H1 (cell line): ENCODE measurements around the gene FASLG. TPM values are rescaled to one million over a fixed set of nuclear protein-coding genes. Genes with fewer than 3 reads are reported as not detected.

Source experiments
- CTCF ChIA-PET: fragments of 300-600 bp; sonication (Branson Sonifier 250); formaldehyde crosslinking; loops from one replicate; lab custom pipeline; 2021; ENCODE audit not compliant: partially characterized antibody; lab: Charles Lee
- POLR2A ChIA-PET: fragments of 300-600 bp; sonication (Branson Sonifier 250); formaldehyde crosslinking; loops from one replicate; lab custom pipeline; 2021; ENCODE audit warnings: inconsistent platforms; ENCODE audit not compliant: partially characterized antibody; lab: Charles Lee
- DNase-seq, 2 experiments: peaks; one replicate each; pipeline versions ENCODE4 v3.0.0 to v3.0.0-alpha.2; 2010 to 2022; ENCODE audit warnings: low spot score in 2 of 2, low read depth in 1 of 2, mixed read lengths in 1 of 2
- FAIRE-seq: peaks from 2 replicates; lab custom pipeline; 2011; peaks lifted over from hg19 to GRCh38; lab: Jason Lieb, UNC
- H2AFZ ChIP-seq: 2 replicates; pipeline ENCODE4 v1.8.1; 2012; ENCODE audit warnings: low read length, inconsistent platforms
- H2AK5ac ChIP-seq: 2 replicates; pipeline ENCODE4 v1.6.1; 2013; ENCODE audit warnings: low read depth, low read length
- H2BK120ac ChIP-seq: replicated peaks from 2 replicates; pipeline ENCODE3; 2013; ENCODE audit warnings: low read depth, low read length, inconsistent platforms
- H2BK12ac ChIP-seq: 2 replicates; pipeline ENCODE4 v1.6.1; 2013; ENCODE audit warnings: low read depth, low read length
- H2BK15ac ChIP-seq: 2 replicates; pipeline ENCODE4 v1.6.1; 2013; ENCODE audit warnings: low read length
- H2BK20ac ChIP-seq: 2 replicates; pipeline ENCODE4 v1.6.1; 2013; ENCODE audit warnings: low read length
- H2BK5ac ChIP-seq: 2 replicates; pipeline ENCODE4 v1.6.1; 2013; ENCODE audit warnings: low read depth, low read length
- H3K14ac ChIP-seq: 2 replicates; pipeline ENCODE4 v1.6.1; 2013; ENCODE audit warnings: inconsistent platforms; ENCODE audit not compliant: insufficient read length
- H3K18ac ChIP-seq: 2 replicates; pipeline ENCODE4 v1.6.1; 2013; ENCODE audit warnings: low read length; ENCODE audit errors: extremely low read depth
- H3K23ac ChIP-seq: 2 replicates; pipeline ENCODE4 v1.6.1; 2013; ENCODE audit warnings: inconsistent platforms; ENCODE audit not compliant: insufficient read length
- H3K23me2 ChIP-seq: 2 replicates; pipeline ENCODE4 v1.6.1; 2013; ENCODE audit warnings: low read depth, low read length
- H3K27ac ChIP-seq: 2 replicates; pipeline ENCODE4 v1.6.1; 2011; ENCODE audit warnings: low read depth, low read length, inconsistent platforms
- H3K27me3 ChIP-seq, 4 experiments: replicated peaks in 1 of 4; 1 replicate in 1 of 4; 2 replicates in 3 of 4; pipeline versions ENCODE4 v1.6.1 to v1.8.1; 2011 to 2013; ENCODE audit warnings: low read length in 3 of 4, mild to moderate bottlenecking in 3 of 4, inconsistent platforms in 2 of 4, mixed read lengths in 2 of 4, moderate library complexity in 1 of 4; ENCODE audit not compliant: control insufficient read depth in 3 of 4, insufficient read depth in 3 of 4; ENCODE audit errors: extremely low read depth in 1 of 4
- H3K36me3 ChIP-seq, 4 experiments: 2 replicates each; pipeline versions ENCODE4 v1.6.1 to v1.8.1; 2011 to 2013; ENCODE audit warnings: mild to moderate bottlenecking in 4 of 4, low read length in 3 of 4, moderate library complexity in 2 of 4, control low read depth in 1 of 4, inconsistent platforms in 1 of 4; ENCODE audit not compliant: insufficient read depth in 4 of 4, control insufficient read depth in 2 of 4
- H3K4ac ChIP-seq: replicated peaks from 2 replicates; pipeline ENCODE3; 2013; ENCODE audit warnings: low read length, low read depth, mixed read lengths, inconsistent platforms; ENCODE audit not compliant: insufficient read length
- H3K4me1 ChIP-seq, 4 experiments: replicated peaks in 1 of 4; 1 replicate in 1 of 4; 2 replicates in 3 of 4; pipeline versions ENCODE4 v1.6.1 to v1.8.1; 2011 to 2013; ENCODE audit warnings: low read length in 3 of 4, inconsistent platforms in 2 of 4, mixed read lengths in 1 of 4; ENCODE audit not compliant: insufficient read depth in 4 of 4, control insufficient read depth in 3 of 4
- H3K4me2 ChIP-seq, 2 experiments: 2 replicates each; pipeline versions ENCODE4 v1.6.1 to v1.8.1; 2011 to 2013; ENCODE audit warnings: low read depth in 2 of 2, low read length in 2 of 2, control low read depth in 1 of 2, inconsistent platforms in 1 of 2, mild to moderate bottlenecking in 1 of 2; ENCODE audit not compliant: insufficient read depth in 1 of 2
- H3K4me3 ChIP-seq, 4 experiments: fragments of 200-600, 300-600 bp in 1 of 4; sonication (generic), shearing (Covaris generic), sonication (Bioruptor Twin) in 1 of 4; 2 replicates each; pipeline versions ENCODE4 v1.5.1 to v1.8.1; 2011 to 2016; ENCODE audit warnings: low read length in 4 of 4, low read depth in 3 of 4, control low read depth in 2 of 4, inconsistent platforms in 2 of 4, mild to moderate bottlenecking in 2 of 4, mixed read lengths in 1 of 4, moderate library complexity in 1 of 4; ENCODE audit not compliant: insufficient read depth in 2 of 4; ENCODE audit errors: extremely low read depth in 1 of 4
- H3K56ac ChIP-seq: replicated peaks from 2 replicates; pipeline ENCODE3; 2013; ENCODE audit warnings: low read depth, mild to moderate bottlenecking, mixed read lengths, low read length, inconsistent platforms; ENCODE audit not compliant: insufficient read length
- H3K79me1 ChIP-seq: 2 replicates; pipeline ENCODE4 v1.6.1; 2013; ENCODE audit warnings: low read depth, low read length, control low read depth
- H3K79me2 ChIP-seq, 2 experiments: 2 replicates each; pipeline versions ENCODE4 v1.6.1 to v1.8.1; 2012 to 2013; ENCODE audit warnings: low read length in 2 of 2, mild to moderate bottlenecking in 2 of 2, inconsistent platforms in 1 of 2; ENCODE audit not compliant: insufficient read depth in 2 of 2, control insufficient read depth in 1 of 2
- H3K9ac ChIP-seq, 4 experiments: replicated peaks in 1 of 4; 1 replicate in 1 of 4; 2 replicates in 3 of 4; pipeline versions ENCODE4 v1.6.1 to v1.8.1; 2011 to 2013; ENCODE audit warnings: low read depth in 3 of 4, low read length in 3 of 4, control low read depth in 2 of 4, mild to moderate bottlenecking in 2 of 4, moderate library complexity in 2 of 4, inconsistent platforms in 1 of 4; ENCODE audit errors: extremely low read depth in 1 of 4
- H3K9me3 ChIP-seq, 2 experiments: 2 replicates each; pipeline versions ENCODE4 v1.6.1 to v1.8.1; 2012 to 2013; ENCODE audit warnings: mild to moderate bottlenecking in 2 of 2, moderate library complexity in 2 of 2, control low read depth in 1 of 2, inconsistent platforms in 1 of 2, low read depth in 1 of 2, low read length in 1 of 2, mixed read lengths in 1 of 2; ENCODE audit not compliant: insufficient read depth in 2 of 2
- H4K20me1 ChIP-seq, 2 experiments: replicated peaks in 1 of 2; 2 replicates each; pipeline versions ENCODE3 to v1.8.1; 2011 to 2013; ENCODE audit warnings: inconsistent platforms in 2 of 2, low read length in 2 of 2, mild to moderate bottlenecking in 1 of 2; ENCODE audit not compliant: insufficient read depth in 2 of 2, control insufficient read depth in 1 of 2
- H4K5ac ChIP-seq: 2 replicates; pipeline ENCODE4 v1.6.1; 2013; ENCODE audit warnings: low read length, low read depth, mixed read lengths, inconsistent platforms; ENCODE audit not compliant: insufficient read length
- H4K8ac ChIP-seq: 2 replicates; pipeline ENCODE4 v1.8.0; 2013; ENCODE audit warnings: mild to moderate bottlenecking, moderate library complexity, low read length, inconsistent platforms; ENCODE audit not compliant: insufficient read depth; ENCODE audit errors: extremely low read depth
- H4K91ac ChIP-seq: replicated peaks from 2 replicates; pipeline ENCODE3; 2013; ENCODE audit warnings: low read length, mixed read lengths, inconsistent platforms; ENCODE audit not compliant: insufficient read length
- ATF2 ChIP-seq: IDR thresholded peaks from 2 replicates; pipeline ENCODE4 v1.6.1; 2012; ENCODE audit warnings: low read length, inconsistent platforms
- BRCA1 ChIP-seq: IDR thresholded peaks from 2 replicates; pipeline ENCODE4 v1.6.1; 2012; ENCODE audit warnings: low read depth, low read length, improper control_type of control experiment
- GTF2F1 ChIP-seq: IDR thresholded peaks from 2 replicates; pipeline ENCODE4 v1.6.1; 2012; ENCODE audit warnings: low read depth, low read length, improper control_type of control experiment, borderline replicate concordance
- HDAC2 ChIP-seq, 2 experiments: fragments of 300-600 bp in 1 of 2; sonication (generic) in 1 of 2; IDR thresholded peaks; 2 replicates each; pipeline ENCODE4 v1.6.1; 2011 to 2012; ENCODE audit warnings: low read depth in 2 of 2, low read length in 2 of 2, mild to moderate bottlenecking in 2 of 2, moderate library complexity in 2 of 2, borderline replicate concordance in 1 of 2, inconsistent platforms in 1 of 2
- RAD21 ChIP-seq, 2 experiments: IDR thresholded peaks in 1 of 2; conservative IDR thresholded peaks in 1 of 2; 2 replicates each; pipeline ENCODE4 v1.6.1; 2011; ENCODE audit warnings: low read depth in 2 of 2, low read length in 2 of 2, improper control_type of control experiment in 1 of 2, inconsistent platforms in 1 of 2, mild to moderate bottlenecking in 1 of 2, moderate library complexity in 1 of 2
- SP2 ChIP-seq: IDR thresholded peaks from 2 replicates; pipeline ENCODE4 v1.6.1; 2012; ENCODE audit warnings: mild to moderate bottlenecking, low read length, inconsistent platforms
- TCF12 ChIP-seq: IDR thresholded peaks from 2 replicates; pipeline ENCODE4 v1.6.1; 2011; ENCODE audit warnings: low read depth, mild to moderate bottlenecking, low read length
- ZNF274 ChIP-seq: IDR thresholded peaks from 2 replicates; pipeline ENCODE4 v1.7.0; 2012; ENCODE audit warnings: low read length, borderline replicate concordance; ENCODE audit errors: extremely low read depth
- WGBS, 2 experiments: shearing (Covaris generic) in 1 of 2; methylation state at CpG; one replicate each; pipeline versions ENCODE4 v1.1.6 to v1.1.7; 2013 to 2015; ENCODE audit warnings: low lambda C conversion rate in 2 of 2, mixed read lengths in 2 of 2, inconsistent platforms in 1 of 2, low coverage in 1 of 2, missing lambda C conversion rate in 1 of 2; ENCODE audit not compliant: insufficient replicate concordance in 2 of 2, insufficient coverage in 1 of 2, insufficient read length in 1 of 2; ENCODE audit errors: extremely low coverage in 1 of 2, missing lambda C conversion rate in 1 of 2; 5-methylcytosine and 5-hydroxymethylcytosine counted together
- polyA plus RNA-seq, 7 experiments: library from polyadenylated mRNA; depleted of rRNA in 3 of 7; stranded (reverse) in 5 of 7; unstranded in 2 of 7; fragments of >200 nt in 5 of 7; fragments of 200-250 nt in 2 of 7; gene quantifications; 1 replicate in 5 of 7; 2 replicates in 1 of 7; 4 replicates in 1 of 7; pipeline versions ENCODE4 v1.2.1 to v1.2.3, GENCODE V29; 2011 to 2013; ENCODE audit warnings: missing spikeins in 2 of 7, mixed read lengths in 2 of 7
- total RNA-seq: library from RNA; stranded (reverse); fragmentation: NEBNext Ultra II Directional; extraction: Animal tissue kit (Norgen Biotek cat#: 25700); gene quantifications from 2 replicates; pipeline ENCODE4 v1.2.1, GENCODE V29; 2021
- TF ChIP-seq, protein P1 (sequence below), 3 experiments: IDR thresholded peaks; 1 replicate in 2 of 3; 2 replicates in 1 of 3; pipeline versions ENCODE4 v1.5.1 to v1.6.1; 2011; ENCODE audit warnings: low read length in 3 of 3, mild to moderate bottlenecking in 3 of 3, inconsistent platforms in 2 of 3, low read depth in 1 of 3, moderate library complexity in 1 of 3; ENCODE audit not compliant: insufficient read depth in 1 of 3; ENCODE audit errors: control extremely low read depth in 1 of 3

The FASLG gene
- total and polyA plus RNA-seq, 2 of the 8 experiments (the other 6 are each of a cell fraction or from before 2014, with no cell fraction given) = not detected

DNA sequence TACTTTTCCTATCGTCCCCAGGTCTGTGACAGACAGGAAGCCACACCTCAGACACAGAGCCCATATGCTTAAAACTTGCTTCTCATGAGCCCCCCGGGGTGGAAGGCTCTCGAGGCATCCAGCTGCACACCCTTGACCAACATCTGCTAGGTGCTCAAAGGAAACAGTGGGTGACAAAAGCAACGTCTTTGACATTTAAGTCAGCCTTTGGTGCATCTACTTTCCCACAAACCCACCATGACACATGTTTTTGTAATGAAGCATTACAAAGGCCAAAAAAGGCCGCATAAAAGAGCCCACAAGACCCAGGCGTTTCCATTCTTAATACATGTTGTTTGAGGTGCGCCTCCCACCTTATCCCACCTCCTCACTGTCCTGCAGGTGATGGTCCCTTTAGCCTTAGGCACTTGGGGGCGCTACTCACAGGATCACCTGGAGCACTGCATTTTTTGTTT, 11.8 kb upstream of the FASLG start:
- DNase-seq (no peak), FAIRE-seq (no peak)
- no peak overlapping the region for H3K4ac ChIP-seq
- WGBS, 2 experiments = 93% methylated on average over 8 of the region's 8 CpGs; no CpG with 5 or more reads in 1 of the 2 experiments
- no peak overlapping the region for H2BK12ac ChIP-seq
- no peak overlapping the region for H4K91ac ChIP-seq
- H3K9ac ChIP-seq = no peak overlapping the region
- H3K4me1 ChIP-seq = no peaks in the 10 kb centered on the region
- ChIA-PET POLR2A (no interaction called here), CTCF (interaction anchor here (0.6 to 1.2 kb wide), 4 partner anchors 12 to 107 kb away, joined by 3 read pairs; no protein-coding TSS in a partner anchor)
- no peaks in the 10 kb centered on the region for H3K79me2 ChIP-seq
- H2BK120ac ChIP-seq = no peak overlapping the region
- no peak overlapping the region for H3K56ac ChIP-seq
- no peak overlapping the region for H2AK5ac ChIP-seq
- no peak overlapping the region for H4K8ac ChIP-seq
- H3K36me3 ChIP-seq = no peaks in the 10 kb centered on the region
- H2BK15ac ChIP-seq = no peak overlapping the region
- H3K4me3 ChIP-seq = no peak overlapping the region
- H2BK20ac ChIP-seq = no peak overlapping the region
- no peak overlapping the region for H2AFZ ChIP-seq
- no peaks in the 10 kb centered on the region for H3K79me1 ChIP-seq
- no peak overlapping the region for H4K5ac ChIP-seq
- no peak overlapping the region for H3K14ac ChIP-seq
- no peak overlapping the region for H3K23ac ChIP-seq
- H3K27ac ChIP-seq = no peak overlapping the region
- no peak overlapping the region for H3K18ac ChIP-seq
- H2BK5ac ChIP-seq = no peak overlapping the region
- H3K4me2 ChIP-seq = no peak overlapping the region
- no peaks in the 10 kb centered on the region for H3K23me2 ChIP-seq
- H4K20me1 ChIP-seq = no peaks in the 10 kb centered on the region
- H3K9me3 ChIP-seq = no peaks in the 10 kb centered on the region
- H3K27me3 ChIP-seq = no peaks in the 10 kb centered on the region
- TF ChIP-seq, protein P1, sequence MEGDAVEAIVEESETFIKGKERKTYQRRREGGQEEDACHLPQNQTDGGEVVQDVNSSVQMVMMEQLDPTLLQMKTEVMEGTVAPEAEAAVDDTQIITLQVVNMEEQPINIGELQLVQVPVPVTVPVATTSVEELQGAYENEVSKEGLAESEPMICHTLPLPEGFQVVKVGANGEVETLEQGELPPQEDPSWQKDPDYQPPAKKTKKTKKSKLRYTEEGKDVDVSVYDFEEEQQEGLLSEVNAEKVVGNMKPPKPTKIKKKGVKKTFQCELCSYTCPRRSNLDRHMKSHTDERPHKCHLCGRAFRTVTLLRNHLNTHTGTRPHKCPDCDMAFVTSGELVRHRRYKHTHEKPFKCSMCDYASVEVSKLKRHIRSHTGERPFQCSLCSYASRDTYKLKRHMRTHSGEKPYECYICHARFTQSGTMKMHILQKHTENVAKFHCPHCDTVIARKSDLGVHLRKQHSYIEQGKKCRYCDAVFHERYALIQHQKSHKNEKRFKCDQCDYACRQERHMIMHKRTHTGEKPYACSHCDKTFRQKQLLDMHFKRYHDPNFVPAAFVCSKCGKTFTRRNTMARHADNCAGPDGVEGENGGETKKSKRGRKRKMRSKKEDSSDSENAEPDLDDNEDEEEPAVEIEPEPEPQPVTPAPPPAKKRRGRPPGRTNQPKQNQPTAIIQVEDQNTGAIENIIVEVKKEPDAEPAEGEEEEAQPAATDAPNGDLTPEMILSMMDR (IDR thresholded peaks at IDR 0.05; ENCODE audit: control extremely low read depth in 1 of 3, insufficient read depth in 1 of 3, low read depth in 1 of 3, low read length in 3 of 3) = peak in 2 of 3 experiments; percentile 10 to 12; a peak in 3 of 4 replicates
- TF ChIP-seq GTF2F1 (no peak), BRCA1 (no peak), RAD21 (IDR thresholded peaks at IDR 0.05 in 1 of 2, conservative IDR thresholded peaks at IDR 0.05 in 1 of 2; ENCODE audit: low read depth in 2 of 2, low read length in 2 of 2) (peak in 1 of 2 experiments; percentile 16; a peak in 1 of 4 replicates), SP2 (no peak), ZNF274 (no peak), TCF12 (no peak), HDAC2 (IDR thresholded peaks at IDR 0.05; ENCODE audit: borderline replicate concordance in 1 of 2, low read depth in 2 of 2, low read length in 2 of 2) (no peak), ATF2 (no peak)
